ENCODE results near the gene VAPA.

The VAPA gene

DNA sequence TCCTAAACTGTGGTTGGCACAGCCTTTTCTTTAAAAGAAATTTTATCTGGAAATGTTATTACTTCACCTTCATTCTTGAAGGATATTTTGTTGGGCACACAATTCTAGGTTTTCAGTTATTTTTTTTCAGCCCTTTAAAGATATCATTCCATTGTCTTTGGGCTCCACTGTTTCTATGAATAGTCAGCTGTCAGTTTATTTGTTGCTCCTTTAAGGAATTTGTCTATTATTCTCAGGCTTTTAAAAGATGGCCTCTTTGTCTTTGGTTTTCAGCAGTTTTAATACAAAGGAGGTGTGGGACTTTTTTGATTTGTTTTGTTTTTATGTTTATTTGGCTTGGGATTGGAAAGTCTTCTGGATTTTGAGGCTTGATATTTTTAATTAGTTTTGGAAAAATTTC, 61.8 kb downstream of the VAPA start:
- Histone ChIP-seq H3K27me3 (ENCODE audit: control insufficient read depth, insufficient read depth, low read length) (no peaks in the 10 kb centered on the region), H3K36me3 (ENCODE audit: control insufficient read depth, insufficient read depth, low read length) (no peaks in the 10 kb centered on the region), H3K9ac (ENCODE audit: low read length) (no peak overlapping the region), H3K4me1 (ENCODE audit: control insufficient read depth, insufficient read depth, low read length) (no peaks in the 10 kb centered on the region), H3K9me3 (ENCODE audit: control insufficient read depth, insufficient read depth, low read depth, low read length) (peaks cover 20% of the 10 kb centered on the region), H3K27ac (ENCODE audit: low read depth, low read length) (no peak overlapping the region), H3K4me3 (ENCODE audit: low read depth, low read length) (no peak overlapping the region)

DNA sequence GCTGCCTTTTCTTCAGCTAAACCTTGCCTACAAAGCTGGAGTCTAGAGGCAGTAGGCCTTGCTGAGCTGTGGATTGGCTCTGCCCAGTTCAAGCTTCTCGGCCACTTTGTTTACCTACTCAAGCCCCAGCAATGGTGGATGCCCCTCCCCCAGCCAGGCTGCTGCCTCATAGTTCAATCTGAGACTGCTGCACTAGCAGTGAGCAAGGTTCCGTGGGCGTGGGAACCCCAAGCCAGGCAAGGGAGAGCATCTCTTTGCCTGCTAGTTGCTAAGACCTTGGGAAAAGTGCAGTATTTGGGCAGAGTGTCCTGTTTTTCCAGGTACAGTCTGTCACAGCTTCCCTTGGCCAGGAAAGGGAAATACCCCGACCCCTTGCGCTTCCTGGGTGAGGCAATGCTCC, 68.9 kb downstream of the VAPA start:
- Histone ChIP-seq H3K9me3 (ENCODE audit: control insufficient read depth, insufficient read depth, low read depth, low read length) (peaks cover 11% of the 10 kb centered on the region), H3K27me3 (ENCODE audit: control insufficient read depth, insufficient read depth, low read length) (no peaks in the 10 kb centered on the region), H3K4me3 (ENCODE audit: low read depth, low read length) (no peak overlapping the region), H3K9ac (ENCODE audit: low read length) (no peak overlapping the region), H3K4me1 (ENCODE audit: control insufficient read depth, insufficient read depth, low read length) (no peaks in the 10 kb centered on the region), H3K27ac (ENCODE audit: low read depth, low read length) (no peak overlapping the region), H3K36me3 (ENCODE audit: control insufficient read depth, insufficient read depth, low read length) (no peaks in the 10 kb centered on the region)

GRCh38 chr18:9984080-9984479, 70.3 kb downstream of the VAPA start:
- no peak overlapping the region for H3K27ac ChIP-seq (ENCODE audit: low read depth, low read length)
- no peaks in the 10 kb centered on the region for H3K36me3 ChIP-seq (ENCODE audit: control insufficient read depth, insufficient read depth, low read length)
- peaks cover 11% of the 10 kb centered on the region for H3K9me3 ChIP-seq (ENCODE audit: control insufficient read depth, insufficient read depth, low read depth, low read length)

DNA sequence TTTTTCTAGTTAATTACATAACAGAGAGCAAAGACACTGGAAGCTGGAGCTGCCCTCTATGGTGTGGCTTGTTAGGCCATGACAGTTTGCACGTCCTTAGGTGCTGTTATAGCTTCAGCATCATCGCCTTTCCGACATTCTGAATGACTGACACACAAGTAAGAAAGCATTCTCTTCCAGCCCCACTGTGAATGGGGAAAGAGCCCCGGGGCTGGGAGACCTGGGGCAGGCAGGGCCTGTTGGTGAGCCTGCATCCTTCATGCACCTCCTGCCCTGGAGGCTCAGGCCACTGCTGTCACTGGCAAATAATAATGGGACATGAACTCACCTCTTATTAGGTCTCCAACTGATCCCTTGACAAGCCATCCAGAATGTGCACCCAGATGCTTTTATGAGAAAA, 71.8 kb downstream of the VAPA start:
- H3K9me3 ChIP-seq (ENCODE audit: control insufficient read depth, insufficient read depth, low read depth, low read length) = peaks cover 11% of the 10 kb centered on the region
- no peak overlapping the region for H3K9ac ChIP-seq (ENCODE audit: low read length)
- H3K27ac ChIP-seq (ENCODE audit: low read depth, low read length) = no peak overlapping the region
- H3K4me1 ChIP-seq (ENCODE audit: control insufficient read depth, insufficient read depth, low read length) = no peaks in the 10 kb centered on the region
- no peaks in the 10 kb centered on the region for H3K27me3 ChIP-seq (ENCODE audit: control insufficient read depth, insufficient read depth, low read length)
- H3K4me3 ChIP-seq (ENCODE audit: low read depth, low read length) = no peak overlapping the region
- H3K36me3 ChIP-seq (ENCODE audit: control insufficient read depth, insufficient read depth, low read length) = no peaks in the 10 kb centered on the region

More at GRCh38 chr18:9984080-9984479, 70.3 kb downstream of the VAPA start:
- H3K27me3 ChIP-seq (ENCODE audit: control insufficient read depth, insufficient read depth, low read length) = no peaks in the 10 kb centered on the region
- no peak overlapping the region for H3K9ac ChIP-seq (ENCODE audit: low read length)
- H3K4me1 ChIP-seq (ENCODE audit: control insufficient read depth, insufficient read depth, low read length) = no peaks in the 10 kb centered on the region
- H3K4me3 ChIP-seq (ENCODE audit: low read depth, low read length) = no peak overlapping the region

DNA sequence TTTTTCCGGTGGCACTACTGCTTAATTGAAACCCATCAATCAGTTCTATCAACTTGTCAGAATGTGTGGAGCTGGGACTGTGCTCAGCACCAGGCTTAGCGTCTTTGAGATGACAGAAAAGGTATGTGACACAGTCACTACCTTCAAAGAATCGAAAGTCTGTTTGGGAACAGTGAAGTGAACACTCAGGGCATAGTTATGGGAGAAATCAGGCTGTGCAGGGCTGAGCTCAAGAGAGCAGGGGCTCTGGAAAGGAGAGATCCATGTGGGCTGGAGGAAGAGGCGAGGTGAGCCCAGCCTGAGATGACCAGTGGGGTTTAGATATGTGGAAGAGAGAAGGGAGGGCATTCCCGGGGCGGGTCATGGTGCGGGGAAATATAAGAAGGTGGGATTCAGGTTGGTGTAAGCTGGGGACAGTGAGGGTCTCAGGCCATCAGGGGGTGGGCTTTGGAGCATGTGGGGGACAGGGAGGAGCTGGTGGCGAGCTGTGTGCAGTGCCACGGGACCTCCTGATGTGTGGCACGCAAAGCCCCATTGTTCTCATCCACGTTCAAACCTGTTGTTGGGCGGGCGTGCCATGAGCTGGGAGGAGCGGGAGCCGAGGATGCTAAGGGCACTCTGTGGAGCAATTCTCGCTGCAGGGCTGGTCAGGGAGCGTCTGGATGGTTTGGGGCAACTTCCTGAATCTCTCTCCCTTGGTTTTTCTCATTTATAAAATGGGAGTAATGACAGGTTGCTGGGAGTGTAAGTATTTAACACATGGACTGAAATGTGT, 72.5 kb downstream of the VAPA start:
- no peak overlapping the region for H3K4me3 ChIP-seq (ENCODE audit: low read depth, low read length)
- no peak overlapping the region for H3K27ac ChIP-seq (ENCODE audit: low read depth, low read length)

GRCh38 chr18:9987345-9987744, 73.5 kb downstream of the VAPA start:
- Histone ChIP-seq H3K4me1 (ENCODE audit: control insufficient read depth, insufficient read depth, low read length) (no peaks in the 10 kb centered on the region), H3K9me3 (ENCODE audit: control insufficient read depth, insufficient read depth, low read depth, low read length) (peaks cover 6% of the 10 kb centered on the region), H3K4me3 (ENCODE audit: low read depth, low read length) (no peak overlapping the region), H3K27ac (ENCODE audit: low read depth, low read length) (no peak overlapping the region), H3K27me3 (ENCODE audit: control insufficient read depth, insufficient read depth, low read length) (no peaks in the 10 kb centered on the region), H3K9ac (ENCODE audit: low read length) (no peak overlapping the region), H3K36me3 (ENCODE audit: control insufficient read depth, insufficient read depth, low read length) (no peaks in the 10 kb centered on the region)

More for the DNA sequence above, 72.5 kb downstream of the VAPA start:
- no peaks in the 10 kb centered on the region for H3K4me1 ChIP-seq (ENCODE audit: control insufficient read depth, insufficient read depth, low read length)
- peaks cover 9% of the 10 kb centered on the region for H3K9me3 ChIP-seq (ENCODE audit: control insufficient read depth, insufficient read depth, low read depth, low read length)
- no peak overlapping the region for H3K9ac ChIP-seq (ENCODE audit: low read length)
- no peaks in the 10 kb centered on the region for H3K36me3 ChIP-seq (ENCODE audit: control insufficient read depth, insufficient read depth, low read length)
- H3K27me3 ChIP-seq (ENCODE audit: control insufficient read depth, insufficient read depth, low read length) = no peaks in the 10 kb centered on the region

DNA sequence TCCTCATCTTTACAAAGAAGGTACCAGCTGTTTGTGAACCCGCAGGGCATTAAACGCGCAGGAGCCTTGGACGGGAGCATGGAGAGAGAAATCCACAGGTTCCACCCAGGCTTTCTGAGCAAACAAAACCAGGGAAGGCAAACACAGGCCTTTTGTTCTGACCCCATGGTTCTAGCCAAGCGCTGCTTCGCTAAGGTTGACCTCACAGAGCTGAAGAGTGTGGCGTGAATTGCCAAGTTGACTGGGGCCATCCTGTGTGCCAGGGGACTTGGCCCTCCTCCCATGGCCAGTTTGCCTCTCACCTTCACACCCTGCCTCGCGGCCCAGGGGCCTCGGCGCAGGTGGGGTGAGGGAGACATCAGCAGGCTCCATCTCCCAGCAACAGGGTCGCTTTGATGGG, 74.1 kb downstream of the VAPA start:
- Histone ChIP-seq H3K36me3 (ENCODE audit: control insufficient read depth, insufficient read depth, low read length) (no peaks in the 10 kb centered on the region), H3K9me3 (ENCODE audit: control insufficient read depth, insufficient read depth, low read depth, low read length) (peaks cover under 1% of the 10 kb centered on the region), H3K4me1 (ENCODE audit: control insufficient read depth, insufficient read depth, low read length) (no peaks in the 10 kb centered on the region), H3K27me3 (ENCODE audit: control insufficient read depth, insufficient read depth, low read length) (no peaks in the 10 kb centered on the region), H3K9ac (ENCODE audit: low read length) (no peak overlapping the region), H3K27ac (ENCODE audit: low read depth, low read length) (no peak overlapping the region), H3K4me3 (ENCODE audit: low read depth, low read length) (no peak overlapping the region)

DNA sequence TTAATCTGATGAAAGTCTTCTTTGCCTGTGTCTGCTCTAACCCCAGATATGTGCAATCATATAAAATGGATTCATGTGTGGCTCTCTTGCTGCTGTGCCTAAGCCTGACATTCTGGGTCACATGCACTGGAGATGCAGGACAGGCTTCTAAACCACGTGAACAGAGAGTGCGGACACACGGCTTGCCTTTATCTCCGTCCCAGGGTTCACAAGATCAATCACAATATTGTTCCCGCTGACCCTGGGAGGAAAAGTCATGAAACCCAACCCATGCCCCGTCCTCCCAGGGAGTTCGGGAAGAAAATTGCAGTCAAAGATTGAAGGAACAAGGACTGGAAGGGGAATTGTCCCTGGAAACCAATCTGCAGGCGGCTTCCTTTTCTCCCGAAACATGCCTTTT, 74.8 kb downstream of the VAPA start:
- Histone ChIP-seq H3K27ac (ENCODE audit: low read depth, low read length) (no peak overlapping the region), H3K4me3 (ENCODE audit: low read depth, low read length) (no peak overlapping the region), H3K36me3 (ENCODE audit: control insufficient read depth, insufficient read depth, low read length) (no peaks in the 10 kb centered on the region), H3K4me1 (ENCODE audit: control insufficient read depth, insufficient read depth, low read length) (no peaks in the 10 kb centered on the region), H3K9me3 (ENCODE audit: control insufficient read depth, insufficient read depth, low read depth, low read length) (no peaks in the 10 kb centered on the region), H3K9ac (ENCODE audit: low read length) (no peak overlapping the region), H3K27me3 (ENCODE audit: control insufficient read depth, insufficient read depth, low read length) (no peaks in the 10 kb centered on the region)

- Histone ChIP-seq H3K9me3 (ENCODE audit: control insufficient read depth, insufficient read depth, low read depth, low read length) (no peaks in the 10 kb centered on the region), H3K4me3 (ENCODE audit: low read depth, low read length) (no peak overlapping the region), H3K27me3 (ENCODE audit: control insufficient read depth, insufficient read depth, low read length) (no peaks in the 10 kb centered on the region), H3K36me3 (ENCODE audit: control insufficient read depth, insufficient read depth, low read length) (no peaks in the 10 kb centered on the region), H3K9ac (ENCODE audit: low read length) (no peak overlapping the region), H3K27ac (ENCODE audit: low read depth, low read length) (no peak overlapping the region), H3K4me1 (ENCODE audit: control insufficient read depth, insufficient read depth, low read length) (no peaks in the 10 kb centered on the region)
These were observed 75.7 kb downstream of the VAPA start for GRCh38 chr18:9989481-9989880.

DNA sequence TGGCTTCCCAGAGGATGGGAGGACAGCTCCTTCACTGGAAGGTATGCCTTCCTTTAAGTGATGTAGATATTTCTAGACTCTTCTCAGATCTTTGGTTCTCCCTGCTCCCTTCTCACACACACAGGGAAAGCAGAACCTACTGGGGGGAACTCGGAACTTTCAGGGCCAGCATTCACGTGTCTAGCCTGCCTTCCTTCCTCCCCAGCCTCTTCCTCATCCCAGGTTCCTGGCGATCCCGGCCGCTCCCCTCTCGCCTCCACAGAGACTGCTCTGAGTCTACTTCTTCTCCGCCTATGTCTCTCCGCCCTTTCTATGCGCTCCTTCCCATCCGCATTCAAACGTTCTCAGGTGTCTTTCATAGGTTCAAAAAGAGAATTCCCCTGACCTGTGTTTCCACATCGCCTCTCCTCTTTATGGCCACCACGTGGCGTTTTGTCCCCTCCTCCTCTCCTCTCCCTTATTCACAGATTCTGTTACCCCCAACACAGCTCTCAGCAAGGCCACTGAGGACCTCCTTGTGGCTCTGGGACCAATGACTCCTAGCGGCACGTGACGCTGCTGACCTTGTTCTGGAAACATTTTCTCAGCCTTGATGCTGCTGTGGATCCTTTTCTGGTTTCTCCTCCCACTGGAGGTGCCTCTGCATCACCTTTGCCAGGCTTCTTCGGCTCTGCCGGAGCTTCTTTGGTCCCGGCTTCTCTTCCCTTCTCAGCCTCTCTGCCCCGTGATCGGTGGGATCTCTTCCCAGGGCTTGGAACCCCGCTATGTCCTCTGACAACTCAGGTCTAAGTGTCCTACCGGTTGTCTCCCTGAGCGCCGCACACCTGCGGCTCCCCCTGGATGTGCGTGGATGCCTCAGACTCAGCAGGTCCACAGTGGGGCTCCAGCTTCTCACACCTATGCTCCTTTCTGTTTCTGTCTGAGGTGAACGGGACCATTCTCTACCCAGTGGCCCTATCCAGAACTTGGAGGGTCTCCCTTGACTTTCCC, 77.5 kb downstream of the VAPA start:
- H3K27me3 ChIP-seq (ENCODE audit: control insufficient read depth, insufficient read depth, low read length) = no peaks in the 10 kb centered on the region
- H3K36me3 ChIP-seq (ENCODE audit: control insufficient read depth, insufficient read depth, low read length) = no peaks in the 10 kb centered on the region
- no peak overlapping the region for H3K27ac ChIP-seq (ENCODE audit: low read depth, low read length)
- no peaks in the 10 kb centered on the region for H3K9me3 ChIP-seq (ENCODE audit: control insufficient read depth, insufficient read depth, low read depth, low read length)
- H3K4me3 ChIP-seq (ENCODE audit: low read depth, low read length) = no peak overlapping the region
- H3K9ac ChIP-seq (ENCODE audit: low read length) = no peak overlapping the region
- H3K4me1 ChIP-seq (ENCODE audit: control insufficient read depth, insufficient read depth, low read length) = no peaks in the 10 kb centered on the region

All from HUES6 (cell line).